HFFc6 (cell line): ENCODE measurements around the gene CDK1. TPM values are rescaled to one million over a fixed set of nuclear protein-coding genes. Genes with fewer than 3 reads are reported as not detected.

Experiments
- DNase-seq: peaks from one replicate; pipeline ENCODE4 v3.0.0-alpha.2; 2018
- H3K27ac Mint-ChIP-seq: 2 replicates; pipeline ENCODE4 v1.8.0; 2020; ENCODE audit warnings: mild to moderate bottlenecking, mixed read lengths
- H3K27me3 Mint-ChIP-seq: 2 replicates; pipeline ENCODE4 v1.8.0; 2021; ENCODE audit warnings: mild to moderate bottlenecking, moderate library complexity, mixed read lengths; ENCODE audit not compliant: insufficient read depth
- H3K36me3 Mint-ChIP-seq: 2 replicates; pipeline ENCODE4 v1.8.0; 2021; ENCODE audit warnings: low read depth, mixed read lengths
- H3K4me1 Mint-ChIP-seq: 2 replicates; pipeline ENCODE4 v1.8.0; 2020; ENCODE audit warnings: low read depth, mixed read lengths
- H3K4me3 Mint-ChIP-seq: 2 replicates; pipeline ENCODE4 v1.8.0; 2020; ENCODE audit warnings: mild to moderate bottlenecking, moderate library complexity, mixed read lengths
- H3K9me3 Mint-ChIP-seq: 2 replicates; pipeline ENCODE4 v1.8.0; 2020; ENCODE audit warnings: mild to moderate bottlenecking, mixed read lengths
- CTCF ChIP-seq: fragments of 200-600 bp; sonication (generic); IDR thresholded peaks from 2 replicates; pipeline ENCODE4 v1.5.0; 2021; ENCODE audit warnings: antibody characterized with exemption, mild to moderate bottlenecking
- total RNA-seq, 6 experiments: library from RNA; stranded (reverse); fragmentation: NEBNext Ultra II Directional; extraction: Animal tissue kit (Norgen Biotek cat#: 25700); gene quantifications; 2 replicates in 1 of 6; 3 replicates in 5 of 6; pipeline ENCODE4 v1.2.3, GENCODE V29; 2021

The CDK1 gene
- total RNA-seq, 6 experiments from 2014 or later: 18.3 to 43.0 (median 38.5) TPM

GRCh38 chr10:60803433-60803832 is 25.2 kb downstream of the CDK1 start:
- Mint-ChIP-seq H3K27me3 (no peaks in the 10 kb centered on the region; the same call in 1 of the 2 replicates), H3K9me3 (no peaks in the 10 kb centered on the region), H3K4me1 (peaks cover 16% of the 10 kb centered on the region)

GRCh38 chr10:60803865-60804264 is 25.6 kb downstream of the CDK1 start:
- DNase-seq: no peak
- Mint-ChIP-seq H3K4me1 (peaks cover 21% of the 10 kb centered on the region), H3K36me3 (no peaks in the 10 kb centered on the region), H3K27ac (no peak overlapping the region), H3K27me3 (no peaks in the 10 kb centered on the region; the same call in 1 of the 2 replicates), H3K4me3 (no peak overlapping the region), H3K9me3 (no peaks in the 10 kb centered on the region)
- TF ChIP-seq CTCF: no peak

More at GRCh38 chr10:60803433-60803832, 25.2 kb downstream of the CDK1 start:
- DNase-seq: no peak
- Mint-ChIP-seq H3K4me3 (no peak overlapping the region), H3K36me3 (no peaks in the 10 kb centered on the region), H3K27ac (no peak overlapping the region)
- no peak for TF ChIP-seq CTCF

GRCh38 chr10:60806921-60807320 is 28.6 kb downstream of the CDK1 start:
- no peak for TF ChIP-seq CTCF
- no peaks in the 10 kb centered on the region; the same call in 1 of the 2 replicates for H3K27me3 Mint-ChIP-seq
- no peaks in the 10 kb centered on the region for H3K9me3 Mint-ChIP-seq
- no peak for DNase-seq
- H3K4me1 Mint-ChIP-seq: peaks cover 29% of the 10 kb centered on the region
- no peaks in the 10 kb centered on the region for H3K36me3 Mint-ChIP-seq
- no peak overlapping the region for H3K4me3 Mint-ChIP-seq
- H3K27ac Mint-ChIP-seq: no peak overlapping the region

- TF ChIP-seq CTCF: no peak
- no peak for DNase-seq
- H3K27me3 Mint-ChIP-seq: no peaks in the 10 kb centered on the region; the same call in 1 of the 2 replicates
- H3K4me1 Mint-ChIP-seq: peaks cover 28% of the 10 kb centered on the region
- no peaks in the 10 kb centered on the region for H3K9me3 Mint-ChIP-seq
- no peak overlapping the region for H3K27ac Mint-ChIP-seq
- no peaks in the 10 kb centered on the region for H3K36me3 Mint-ChIP-seq
- H3K4me3 Mint-ChIP-seq: no peak overlapping the region
Measured at GRCh38 chr10:60807499-60807898, 29.2 kb downstream of the CDK1 start.

- DNase-seq: no peak
- no peaks in the 10 kb centered on the region; the same call in 1 of the 2 replicates for H3K27me3 Mint-ChIP-seq
- no peaks in the 10 kb centered on the region for H3K9me3 Mint-ChIP-seq
- H3K36me3 Mint-ChIP-seq: no peaks in the 10 kb centered on the region
- no peak overlapping the region for H3K27ac Mint-ChIP-seq
- H3K4me1 Mint-ChIP-seq: peaks cover 28% of the 10 kb centered on the region
- H3K4me3 Mint-ChIP-seq: no peak overlapping the region
- TF ChIP-seq CTCF: no peak
Measured at GRCh38 chr10:60808036-60808435, 29.8 kb downstream of the CDK1 start.

- Mint-ChIP-seq H3K9me3 (no peaks in the 10 kb centered on the region), H3K4me1 (peaks cover 28% of the 10 kb centered on the region), H3K4me3 (no peak overlapping the region), H3K36me3 (no peaks in the 10 kb centered on the region), H3K27me3 (no peaks in the 10 kb centered on the region), H3K27ac (no peak overlapping the region)
- TF ChIP-seq CTCF: no peak
- DNase-seq: peak; percentile 73
Measured at GRCh38 chr10:60809157-60809556, 30.9 kb downstream of the CDK1 start.
